Fibroblast of villous mesenchyme (primary cell): ENCODE results near the gene OR51B4. TPM values are rescaled to one million over a fixed set of nuclear protein-coding genes. Genes with fewer than 3 reads are reported as not detected.
A peak's percentile ranks its signal among the peaks of the same experiment; 100 is the strongest.

Experiments used
- DNase-seq: peaks from one replicate; pipeline ENCODE4 v3.0.0-alpha.2; 2010; ENCODE audit warnings: low read depth
- H3K4me3 ChIP-seq: 2 replicates; pipeline ENCODE4 v1.5.1; 2011; ENCODE audit warnings: low read depth, mild to moderate bottlenecking, low read length
- CTCF ChIP-seq: IDR thresholded peaks from 2 replicates; pipeline ENCODE4 v1.5.1; 2012; ENCODE audit warnings: low read depth, mild to moderate bottlenecking, low read length; ENCODE audit not compliant: insufficient read depth
- total RNA-seq: library from RNA; depleted of rRNA; stranded (reverse); fragments of >200 nt; gene quantifications from 2 replicates; pipeline ENCODE4 v1.2.3, GENCODE V29; 2012

The OR51B4 gene
- 0.43 TPM in 1 of 2 replicates, not detected in the other for total RNA-seq

GRCh38 chr11:5301846-5302245 lies at the start of gene OR51B4:
TSS of gene OR51B4 (minus strand) at chr11:5301946. CDS start at chr11:5301946, 0 bp downstream.
- DNase-seq: no peak
- TF ChIP-seq CTCF: no peak
- H3K4me3 ChIP-seq: no peak within 1 kb of the TSS

GRCh38 chr11:5351208-5351607 lies 49.5 kb upstream of the OR51B4 start, which contains the start of gene OR51B6:
TSS of gene OR51B6 (plus strand) at chr11:5351508. CDS start at chr11:5351508, 0 bp downstream.
- H3K4me3 ChIP-seq: no peak within 1 kb of the TSS
- TF ChIP-seq CTCF: no peak
- DNase-seq: no peak

- H3K4me3 ChIP-seq: no peak overlapping the region
- no peak for TF ChIP-seq CTCF
- no peak for DNase-seq
These were observed 47.8 kb upstream of the OR51B4 start for GRCh38 chr11:5349550-5349949.

- H3K4me3 ChIP-seq: no peak overlapping the region
- no peak for TF ChIP-seq CTCF
- DNase-seq: no peak
These were observed 46.9 kb upstream of the OR51B4 start for GRCh38 chr11:5348551-5349194.

- DNase-seq: peak; percentile 45
- no peak overlapping the region for H3K4me3 ChIP-seq
- no peak for TF ChIP-seq CTCF
These were observed 44.1 kb upstream of the OR51B4 start for GRCh38 chr11:5345831-5346230.

GRCh38 chr11:5343474-5344335 lies 42.0 kb upstream of the OR51B4 start, which contains the start of gene OR51B5:
TSS of gene OR51B5 (minus strand) at chr11:5343524. CDS start at chr11:5343524, 0 bp downstream.
- DNase-seq: no peak
- no peak for TF ChIP-seq CTCF
- H3K4me3 ChIP-seq: no peak within 1 kb of the TSS
